Left renal cortex interstitium (tissue), 4 donors: ENCODE results near the gene ZFAND6. TPM values are rescaled to one million over a fixed set of nuclear protein-coding genes. Genes with fewer than 3 reads are reported as not detected.

Experiments
- DNase-seq, 4 donors: peaks; one replicate each; pipeline ENCODE4 v3.0.0-alpha.2; 2013; ENCODE audit warnings: low read depth in 4 of 4, low spot score in 2 of 4, missing footprints in 1 of 4
- polyA plus RNA-seq, 4 donors: library from polyadenylated mRNA; unstranded; fragments of 120-200 nt; gene quantifications; one replicate each; pipeline ENCODE4 v1.2.1, GENCODE V29; 2013; ENCODE audit not compliant: insufficient read length in 4 of 4

Gene ZFAND6
- polyA plus RNA-seq, 4 donors: 108 to 133 (median 119) TPM

- DNase-seq: no peak
These were observed 102.6 kb downstream of the ZFAND6 start for GRCh38 chr15:80162059-80162554.

- DNase-seq: no peak
These were observed 103.7 kb downstream of the ZFAND6 start for GRCh38 chr15:80163217-80163616.

GRCh38 chr15:80163897-80164296 is 104.4 kb downstream of the ZFAND6 start:
- no peak for DNase-seq

- no peak for DNase-seq
These were observed 108.5 kb downstream of the ZFAND6 start for GRCh38 chr15:80167936-80168335.

GRCh38 chr15:80168421-80168820 is 108.9 kb downstream of the ZFAND6 start:
- no peak for DNase-seq

- DNase-seq: no peak
These were observed 110.4 kb downstream of the ZFAND6 start for GRCh38 chr15:80169768-80170357.

- DNase-seq: no peak
These were observed 111.1 kb downstream of the ZFAND6 start for GRCh38 chr15:80170596-80170995.

GRCh38 chr15:80171787-80172186 is 112.3 kb downstream of the ZFAND6 start:
- DNase-seq: no peak

- no peak for DNase-seq
These were observed 112.9 kb downstream of the ZFAND6 start for GRCh38 chr15:80172401-80172800.

GRCh38 chr15:80173022-80173759 is 113.7 kb downstream of the ZFAND6 start:
- peak in 2 of 4 donors; percentile 26 to 53 for DNase-seq

- DNase-seq: no peak
These were observed 114.7 kb downstream of the ZFAND6 start for GRCh38 chr15:80174017-80174746.

GRCh38 chr15:80175436-80175835 is 116.0 kb downstream of the ZFAND6 start:
- no peak for DNase-seq

- no peak for DNase-seq
These were observed 117.0 kb downstream of the ZFAND6 start for GRCh38 chr15:80176443-80176842.

- DNase-seq: no peak
These were observed 117.7 kb downstream of the ZFAND6 start for GRCh38 chr15:80177156-80177555.

GRCh38 chr15:80179025-80179759 is 119.7 kb downstream of the ZFAND6 start:
- no peak for DNase-seq

- DNase-seq: no peak
These were observed 120.5 kb downstream of the ZFAND6 start for GRCh38 chr15:80179935-80180334.

GRCh38 chr15:80180468-80180867 is 121.0 kb downstream of the ZFAND6 start:
- DNase-seq: no peak

- no peak for DNase-seq
These were observed 121.5 kb downstream of the ZFAND6 start for GRCh38 chr15:80180986-80181385.

- DNase-seq: no peak
These were observed 123.3 kb downstream of the ZFAND6 start for GRCh38 chr15:80182611-80183261.

GRCh38 chr15:80183306-80183705 is 123.8 kb downstream of the ZFAND6 start:
- DNase-seq: no peak
